HG02884 (cell line): Measurements from ENCODE around the gene RGPD3.
A peak's percentile ranks its signal among the peaks of the same experiment; 100 is the strongest.
"Not testable (repeated sequence)": the region's sequence is repeated elsewhere in the genome, so short reads cannot be mapped to it uniquely, and the experiment has no call there.

Experiments
- ATAC-seq: cut with Tn5 transposase; IDR thresholded peaks from one replicate; pipeline ENCODE4 v1.9.1; 2021; ENCODE audit warnings: mild to moderate bottlenecking, moderate library complexity; ENCODE audit not compliant: unreplicated experiment

Gene RGPD3

DNA sequence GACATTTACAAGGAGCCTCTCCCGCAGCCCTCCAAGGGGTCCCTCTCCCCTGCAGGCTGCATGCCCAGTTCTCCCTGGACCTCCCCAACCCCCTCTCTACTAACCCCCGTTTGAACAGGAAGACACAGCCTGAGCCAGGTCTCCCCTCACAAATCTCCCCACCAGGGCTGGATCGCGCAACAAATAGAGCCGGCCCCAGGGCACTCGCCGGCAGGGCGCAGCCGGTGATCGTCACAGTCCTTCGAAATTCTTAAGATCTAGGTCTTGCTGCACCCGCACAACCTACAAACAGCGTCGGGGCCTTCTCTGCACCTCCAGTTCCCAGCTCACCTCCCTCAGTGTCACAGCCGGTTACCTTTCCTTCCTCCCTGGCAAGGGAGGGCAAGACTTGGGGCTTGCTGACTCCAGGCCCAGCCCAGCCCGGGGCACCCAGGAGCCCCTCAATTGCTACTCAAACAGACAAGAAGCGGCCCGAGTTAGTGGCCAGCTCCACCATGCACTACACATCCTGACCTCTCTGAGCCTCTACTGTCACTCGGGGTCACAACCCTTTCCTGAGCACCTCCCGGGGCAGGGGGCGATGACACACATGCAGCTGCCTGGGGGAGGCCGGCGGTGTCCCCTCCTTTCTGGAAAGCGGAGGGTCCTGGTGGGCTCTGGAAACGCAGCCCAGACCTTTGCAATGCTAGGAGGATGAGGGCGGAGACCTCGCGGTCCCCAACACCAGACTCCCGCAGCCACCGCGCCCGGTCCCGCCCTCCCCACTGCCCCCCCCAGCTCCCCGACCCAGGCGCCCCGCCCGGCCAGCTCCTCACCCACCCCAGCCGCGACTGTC is 18.6 kb upstream of the RGPD3 start, which contains the start of gene CD8B2:
Gene CD8B2 (plus strand): TSS at position 814 of the 835 bp plus-strand sequence. CDS start 63 bp downstream, outside the sequence.
- not testable (repeated sequence) for ATAC-seq

DNA sequence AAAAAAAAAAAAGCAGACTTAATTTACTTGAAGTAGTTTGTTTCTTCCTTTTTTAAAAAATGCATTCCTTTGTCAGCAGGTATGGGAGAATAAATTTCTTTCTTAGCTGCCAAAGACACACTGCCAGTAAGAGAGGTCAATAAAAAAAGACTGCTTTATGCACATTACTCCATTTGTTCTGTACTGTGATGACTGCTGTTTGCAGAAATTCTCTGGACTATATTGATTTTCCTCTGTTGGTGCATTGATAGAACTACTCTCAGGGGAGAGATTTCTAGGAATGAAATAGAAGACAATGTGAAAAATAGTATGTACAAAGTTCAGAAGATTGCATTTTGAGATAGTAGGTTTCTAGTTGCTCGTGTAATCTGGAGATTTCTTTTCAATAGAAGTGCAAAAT is 11.3 kb upstream of the RGPD3 start:
- not testable (repeated sequence) for ATAC-seq

DNA sequence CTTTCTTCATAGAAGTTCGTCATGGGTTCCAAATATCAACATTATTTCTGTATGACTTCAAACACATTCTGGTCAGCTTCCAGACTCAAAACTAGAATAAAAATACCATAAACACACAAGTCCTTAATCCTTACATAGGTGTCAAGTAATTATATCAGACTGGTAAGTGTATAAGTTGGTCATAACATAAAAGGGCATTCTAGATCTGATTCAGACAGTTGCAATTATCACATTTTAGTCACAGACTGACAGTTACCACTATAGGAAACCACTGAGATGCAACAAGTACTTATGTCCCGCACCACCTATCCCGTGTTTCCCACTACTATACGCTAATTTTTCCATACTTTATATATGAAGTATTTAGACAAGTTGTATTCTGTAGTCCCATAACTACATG is 9.4 kb upstream of the RGPD3 start:
- not testable (repeated sequence) for ATAC-seq

DNA sequence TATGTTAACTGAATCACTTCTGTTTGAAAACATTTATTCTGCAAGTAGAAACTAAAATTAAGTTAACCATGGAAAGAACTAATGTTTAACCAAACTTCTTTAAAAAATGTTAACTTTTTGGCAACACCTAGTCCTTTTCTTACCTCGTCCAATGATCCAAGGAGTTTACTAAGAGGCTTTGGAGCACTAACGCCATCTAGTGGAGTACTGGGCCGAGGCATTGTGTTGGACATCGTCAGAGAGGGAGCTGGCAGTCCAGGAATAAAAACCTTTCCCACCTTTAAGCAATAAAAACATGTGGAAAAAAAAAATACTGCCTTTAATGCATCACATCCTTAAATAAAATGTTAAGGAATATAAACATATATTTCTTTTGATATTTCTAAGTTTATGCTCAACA is 2.4 kb upstream of the RGPD3 start:
- peak; percentile 75 for ATAC-seq

DNA sequence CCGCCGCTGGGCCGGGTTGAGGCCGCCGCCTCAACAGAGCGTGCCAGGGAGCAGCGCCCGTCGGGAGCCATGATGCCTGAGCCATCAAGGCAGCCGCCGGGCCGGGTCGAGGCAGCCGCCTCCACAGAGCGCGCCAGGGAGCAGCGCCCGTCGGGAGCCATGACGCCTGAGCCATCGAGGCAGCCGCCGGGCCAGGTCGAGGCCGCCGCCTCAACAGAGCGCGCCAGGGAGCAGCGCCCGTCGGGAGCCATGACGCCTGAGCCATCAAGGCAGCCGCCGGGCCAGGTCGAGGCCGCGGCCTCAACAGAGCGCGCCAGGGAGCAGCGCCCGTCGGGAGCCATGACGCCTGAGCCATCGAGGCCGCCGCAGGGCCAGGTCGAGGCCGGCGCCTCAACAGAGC is 697 bp downstream of the RGPD3 start:
- ATAC-seq = not testable (repeated sequence)

DNA sequence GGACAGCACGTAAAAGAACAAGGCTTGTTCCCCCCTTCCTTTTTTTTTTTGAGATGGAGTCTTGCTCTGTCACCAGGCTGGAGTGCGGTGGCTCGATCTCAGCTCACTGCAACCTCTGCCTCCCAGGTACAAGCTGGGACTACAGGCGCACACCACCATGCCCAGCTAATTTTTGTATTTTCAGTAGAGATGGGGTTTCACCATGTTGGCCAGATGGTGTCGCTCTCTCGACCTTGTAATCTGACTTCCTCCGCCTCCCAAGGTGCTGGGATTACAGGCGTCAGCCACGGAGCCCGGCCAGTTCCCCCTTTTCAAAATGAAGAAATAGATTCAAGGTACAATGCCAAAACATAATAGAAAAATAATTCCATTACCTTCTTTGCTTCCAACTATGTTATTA is 6.3 kb downstream of the RGPD3 start:
- not testable (repeated sequence) for ATAC-seq

DNA sequence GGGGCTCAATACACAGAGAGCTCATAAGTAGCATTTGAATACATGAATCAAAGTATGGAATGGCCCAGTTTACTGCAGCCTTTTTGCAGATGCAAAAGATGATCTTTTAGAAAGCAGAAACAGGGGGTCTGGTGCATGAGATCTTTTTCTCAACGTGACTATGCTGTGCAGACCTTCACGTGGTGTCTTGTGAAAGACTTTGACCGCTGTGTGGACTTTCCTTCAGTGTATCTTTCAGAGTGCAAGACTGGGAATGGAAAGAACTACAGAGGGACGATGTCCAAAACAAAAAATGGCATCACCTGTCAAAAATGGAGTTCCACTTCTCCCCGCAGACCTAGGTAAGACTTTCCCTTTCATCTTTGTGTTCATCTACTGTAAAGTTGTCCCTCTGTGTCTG is 77.5 kb downstream of the RGPD3 start:
- ATAC-seq = not testable (repeated sequence)

DNA sequence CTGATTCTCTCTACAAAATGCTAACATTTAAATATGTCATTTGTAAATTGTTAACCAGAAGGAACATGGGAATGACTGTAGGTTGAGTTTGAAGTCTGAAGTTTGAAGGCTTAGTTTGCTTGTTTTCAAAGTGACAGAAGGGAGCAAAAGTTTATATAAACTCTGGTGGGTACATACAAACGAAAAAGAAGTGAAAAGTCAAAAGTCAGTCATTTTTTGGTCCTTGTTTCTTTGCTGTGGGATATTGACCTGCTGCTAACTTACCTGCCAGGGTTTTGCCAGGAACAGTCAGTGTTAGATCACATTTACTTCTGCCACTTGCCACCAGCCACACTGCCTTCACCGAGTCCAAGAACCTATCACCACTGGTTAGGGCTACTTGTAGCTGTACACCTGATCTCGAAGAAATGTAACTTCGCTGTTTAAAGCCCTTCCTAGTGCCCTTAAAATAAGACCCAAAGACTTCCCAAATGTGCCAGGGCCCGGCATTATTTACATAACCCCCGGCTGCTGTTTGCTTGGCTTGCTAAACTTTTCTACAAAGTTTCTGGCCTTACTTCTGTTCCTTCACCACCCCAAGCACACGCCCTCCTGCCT is 79.3 kb downstream of the RGPD3 start:
- ATAC-seq = not testable (repeated sequence)

DNA sequence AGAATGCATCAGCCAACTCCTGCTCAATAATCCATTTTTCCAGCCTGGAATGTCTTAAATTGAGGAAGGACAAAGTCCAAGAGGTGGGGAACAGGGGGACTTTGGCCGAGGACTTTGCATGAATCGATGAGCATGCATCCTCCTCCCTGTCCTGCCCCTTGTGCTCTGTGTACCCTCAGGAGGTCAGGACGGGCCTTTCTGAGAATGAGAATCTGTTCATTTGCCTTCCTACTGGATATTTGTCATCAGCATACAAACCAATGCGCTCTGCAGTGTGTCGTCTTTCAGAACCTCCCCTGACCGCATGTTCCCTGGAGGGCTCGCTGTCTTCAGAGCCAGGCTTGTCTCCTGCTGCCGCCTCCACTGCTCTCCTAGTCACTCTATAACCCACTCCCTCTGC is 83.7 kb downstream of the RGPD3 start:
- ATAC-seq = not testable (repeated sequence)

DNA sequence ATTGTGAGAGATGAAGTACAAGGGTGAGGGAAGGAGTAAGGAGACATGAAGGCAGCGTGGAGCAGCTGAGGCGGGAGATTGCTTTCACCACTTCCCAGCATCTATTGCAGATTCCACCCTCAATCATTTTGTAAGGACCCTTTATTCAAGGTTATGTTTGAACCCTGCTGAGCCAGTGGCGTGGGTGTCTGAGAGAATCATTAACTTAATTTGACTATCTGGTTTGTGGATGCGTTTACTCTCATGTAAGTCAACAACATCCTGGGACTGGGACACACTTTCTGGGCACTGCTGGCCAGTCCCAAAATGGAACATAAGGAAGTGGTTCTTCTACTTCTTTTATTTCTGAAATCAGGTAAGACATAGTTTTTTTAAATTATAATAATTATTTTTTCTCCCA is 86.3 kb downstream of the RGPD3 start:
- ATAC-seq = not testable (repeated sequence)

DNA sequence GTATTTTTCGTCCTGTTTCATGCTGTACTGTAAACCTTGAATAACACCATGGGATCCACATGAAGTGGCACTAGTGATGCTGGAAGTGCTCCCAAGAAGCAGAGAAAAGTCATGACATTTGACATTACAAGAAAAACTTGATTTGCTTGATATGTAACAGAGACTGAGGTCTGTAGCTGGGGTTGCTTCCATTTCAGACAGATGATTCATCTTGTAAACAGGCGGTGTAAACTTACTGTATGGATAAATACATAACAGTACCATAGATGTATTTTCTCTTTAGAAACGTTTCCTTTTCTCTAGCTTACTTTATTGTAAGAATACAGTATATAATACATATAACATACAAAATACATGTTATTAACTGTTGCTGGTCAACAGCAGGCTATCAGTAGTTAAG is 88.6 kb downstream of the RGPD3 start:
- not testable (repeated sequence) for ATAC-seq

DNA sequence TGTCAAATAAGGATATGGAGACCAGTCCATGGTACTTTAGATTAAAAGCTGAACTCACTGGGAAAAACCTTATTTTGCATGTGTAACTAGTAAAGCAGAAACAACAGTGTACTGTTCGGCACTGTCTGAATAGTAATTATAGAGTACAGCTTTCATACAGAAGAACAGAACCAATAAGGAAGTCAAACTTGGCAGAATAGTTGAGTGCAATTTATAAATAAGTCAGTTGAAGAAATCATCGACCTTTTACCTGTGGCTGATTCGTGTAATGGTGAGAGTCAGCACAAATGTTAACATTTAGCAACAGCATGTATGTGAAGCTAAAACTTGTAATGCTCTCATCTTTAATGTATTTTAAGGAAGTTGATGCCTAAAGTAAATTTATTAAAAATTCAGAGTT is 99.0 kb downstream of the RGPD3 start:
- ATAC-seq = not testable (repeated sequence)

DNA sequence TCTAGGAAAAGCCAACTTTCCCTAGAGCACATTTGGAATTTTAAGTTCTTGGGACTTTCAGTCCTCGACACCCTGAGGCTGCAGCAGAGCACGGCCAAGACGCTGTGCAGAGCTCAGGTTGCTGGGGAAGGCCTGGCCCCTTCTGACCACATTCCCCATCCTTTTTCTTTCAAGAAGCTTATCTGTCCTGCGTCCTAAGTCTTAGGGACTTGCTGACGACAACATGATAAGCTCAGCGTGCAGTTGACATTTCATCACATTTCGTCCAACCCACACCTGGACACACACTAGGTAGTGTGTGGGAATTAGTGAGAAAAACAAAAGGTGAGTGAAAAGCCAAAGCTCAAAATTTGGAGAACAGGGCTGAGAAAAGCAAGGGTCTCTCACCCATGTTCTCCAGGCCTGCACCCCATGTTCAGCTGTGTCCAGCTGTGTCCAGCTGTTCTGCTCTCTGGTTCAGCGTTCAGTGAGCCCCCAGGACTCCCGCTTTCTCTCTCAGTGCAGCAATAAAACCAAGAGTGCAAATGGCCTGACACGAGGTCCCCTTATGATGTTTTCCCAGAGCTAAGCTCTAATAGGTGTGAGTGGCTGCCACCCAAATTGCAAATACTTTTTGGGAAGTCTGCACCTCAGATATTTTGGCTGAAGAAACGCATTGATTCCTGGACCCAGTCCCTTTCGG is 101.9 kb downstream of the RGPD3 start:
- ATAC-seq = no peak

DNA sequence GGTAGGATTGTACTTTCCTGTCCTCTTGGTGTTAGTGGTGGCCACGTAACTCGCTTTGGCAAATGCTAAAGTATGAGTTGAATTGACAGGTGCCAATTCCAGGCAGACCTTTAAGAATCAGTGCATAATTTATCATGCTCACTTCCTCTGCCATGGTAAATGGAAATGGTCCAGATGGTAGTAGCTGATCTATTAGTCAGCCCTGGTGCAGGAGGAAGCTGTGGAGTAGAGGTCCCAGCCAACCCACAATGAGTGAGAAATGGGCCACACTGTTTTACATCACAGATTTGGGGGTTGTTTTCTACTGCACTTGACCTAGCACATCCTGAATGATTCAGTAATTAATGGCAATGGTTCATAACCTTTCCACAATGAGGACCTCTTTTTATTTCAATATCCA is 104.4 kb downstream of the RGPD3 start:
- no peak for ATAC-seq

DNA sequence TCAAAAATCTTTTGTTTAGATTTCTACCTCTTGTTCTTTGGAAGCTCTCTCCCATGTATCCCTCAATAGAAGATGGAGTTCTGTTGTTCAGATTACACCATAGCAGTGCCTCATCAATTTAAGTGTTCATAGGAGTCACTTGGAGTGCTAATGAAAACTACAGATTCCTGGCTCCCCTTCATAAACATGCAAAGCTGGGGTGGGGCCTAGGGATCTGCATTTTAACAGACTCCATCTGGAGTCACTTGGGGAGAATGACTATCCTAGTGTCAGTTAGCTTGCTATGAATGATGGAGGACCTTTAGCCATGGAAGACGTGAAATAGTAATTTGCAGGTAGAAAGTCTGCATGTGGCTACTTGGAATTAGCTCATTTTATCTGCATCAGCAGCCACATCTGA is 105.4 kb downstream of the RGPD3 start:
- no peak for ATAC-seq

DNA sequence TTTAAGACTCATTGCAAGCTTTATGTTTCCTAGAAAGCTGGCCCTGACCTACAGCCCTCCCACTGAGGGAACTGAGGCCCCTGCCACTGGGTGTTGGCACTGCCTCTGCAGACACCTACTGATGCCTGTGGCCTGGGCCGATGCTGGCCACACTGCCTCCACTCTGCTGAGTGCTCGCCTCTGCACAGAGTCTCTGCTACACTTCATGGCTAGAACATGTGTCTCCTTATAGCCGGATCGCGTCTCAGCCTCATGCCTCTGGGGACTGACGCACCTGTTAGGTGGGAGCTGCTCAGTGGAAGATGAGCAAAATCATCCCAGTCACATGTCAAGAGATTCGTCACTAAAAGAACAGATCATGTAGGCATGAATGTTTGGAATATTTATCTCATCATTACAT is 108.7 kb downstream of the RGPD3 start:
- ATAC-seq = no peak

DNA sequence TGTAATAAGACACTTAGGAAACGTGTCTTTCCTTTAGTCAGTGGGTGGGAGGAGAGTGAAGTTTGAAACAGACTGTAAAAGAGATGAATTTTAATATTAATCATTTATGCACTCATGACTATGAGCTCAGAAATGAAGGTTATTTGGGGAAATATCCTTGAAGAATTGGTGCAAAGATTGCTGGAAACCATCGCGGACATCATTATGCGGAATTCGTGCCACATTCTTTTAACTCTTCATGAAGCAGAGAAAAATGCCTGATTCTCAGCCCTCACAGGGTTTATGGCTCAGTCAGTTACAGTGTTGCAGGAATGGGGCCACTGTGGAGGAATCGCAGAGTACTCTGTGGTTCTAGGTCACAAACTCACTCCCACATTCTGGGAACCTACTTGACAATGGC is 109.7 kb downstream of the RGPD3 start:
- ATAC-seq = no peak

DNA sequence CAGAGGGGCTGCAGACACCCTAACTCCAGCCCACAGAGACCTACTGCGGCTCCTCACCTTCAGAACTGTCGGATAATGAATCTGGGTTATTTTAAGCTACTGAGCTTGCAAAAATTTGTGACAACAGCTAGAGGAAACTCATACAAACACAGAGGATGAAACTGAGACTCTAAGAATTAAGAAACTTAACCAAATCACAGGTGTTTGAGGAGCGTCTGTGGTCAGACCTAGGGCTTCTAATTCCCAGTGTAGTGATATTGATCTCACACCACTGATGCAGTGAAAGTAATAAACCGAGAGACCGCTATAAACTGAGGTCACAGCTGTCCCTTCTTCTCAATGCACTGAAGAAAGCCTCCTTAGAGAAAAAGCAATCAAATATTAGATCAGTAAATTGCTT is 110.1 kb downstream of the RGPD3 start:
- ATAC-seq = peak; percentile 86

DNA sequence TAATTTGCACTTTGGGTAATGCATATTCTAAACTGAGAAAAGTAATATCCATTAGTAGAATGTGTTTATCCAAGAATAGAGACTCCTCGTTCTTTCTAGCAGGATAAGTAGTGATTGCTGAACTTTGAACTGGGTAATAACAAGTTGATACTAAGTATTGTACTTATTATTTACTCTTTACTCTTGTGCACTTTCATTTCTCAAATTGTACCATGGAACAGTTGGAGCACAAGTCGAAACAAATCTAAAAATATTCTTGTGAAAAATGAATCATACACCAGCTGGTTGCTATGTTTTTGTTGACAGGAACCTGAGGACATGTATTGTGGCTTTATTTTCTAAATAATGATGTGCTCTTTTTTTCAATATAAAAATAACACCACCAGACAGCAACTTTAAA is 111.9 kb downstream of the RGPD3 start:
- peak; percentile 43 for ATAC-seq

DNA sequence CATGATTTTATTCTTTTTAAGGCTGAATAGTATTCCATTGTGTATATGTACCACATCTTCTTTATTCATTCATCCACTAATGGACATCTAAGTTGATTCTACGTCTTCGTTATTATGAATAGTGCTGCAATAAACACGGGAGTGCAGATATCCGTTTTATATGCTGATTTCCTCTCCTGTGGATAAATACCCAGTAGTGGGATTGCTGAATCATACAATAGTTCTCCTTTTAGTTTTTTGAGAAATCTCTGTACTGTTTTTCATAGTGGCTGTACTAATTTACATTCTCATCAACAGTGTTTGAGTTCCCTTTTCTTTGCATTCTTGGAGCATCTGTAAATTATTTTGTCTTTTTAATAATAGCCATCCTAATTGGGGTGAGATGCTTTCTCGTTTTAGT is 114.5 kb downstream of the RGPD3 start:
- ATAC-seq = no peak

DNA sequence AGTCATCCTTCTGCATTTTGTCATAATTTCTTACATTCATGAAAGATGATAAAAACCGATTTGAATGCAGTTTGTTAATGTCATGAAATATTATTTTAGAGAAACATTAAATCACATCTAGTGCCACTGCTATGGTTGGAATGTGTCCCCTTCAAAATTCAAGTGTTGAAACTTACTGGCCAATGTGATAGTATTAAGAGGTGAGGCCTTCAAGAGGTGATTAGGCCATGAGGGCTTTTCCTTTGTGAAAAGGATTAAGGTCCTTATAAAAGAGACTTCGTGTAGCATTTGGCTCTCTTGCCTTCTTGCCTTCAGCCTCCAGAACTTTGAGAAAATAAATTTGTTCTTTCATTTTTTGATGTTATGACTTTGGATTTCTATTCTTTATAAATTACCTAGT is 117.2 kb downstream of the RGPD3 start:
- ATAC-seq = no peak

DNA sequence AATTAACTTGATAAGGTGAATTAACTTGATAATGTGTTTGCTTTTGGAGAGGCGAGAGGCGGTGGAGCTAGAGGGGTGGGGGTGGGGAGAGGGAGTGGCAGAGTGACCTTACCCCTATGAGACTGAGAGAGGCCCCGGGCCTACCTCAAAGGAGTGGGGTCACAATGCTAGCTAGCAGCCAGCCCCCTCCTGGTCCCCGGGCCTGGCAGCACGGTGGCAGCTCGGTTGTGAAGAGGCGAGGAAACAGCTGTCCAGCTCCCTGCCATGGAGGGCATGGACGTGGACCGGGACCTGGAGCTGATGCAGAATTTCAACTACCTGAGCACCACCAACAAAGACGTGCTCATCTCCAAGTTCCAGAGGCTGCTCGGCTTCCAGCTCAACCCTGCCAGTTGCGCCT is 123.9 kb downstream of the RGPD3 start:
- ATAC-seq = no peak
